ENCODE measurements around the gene TADA2A.

DNA sequence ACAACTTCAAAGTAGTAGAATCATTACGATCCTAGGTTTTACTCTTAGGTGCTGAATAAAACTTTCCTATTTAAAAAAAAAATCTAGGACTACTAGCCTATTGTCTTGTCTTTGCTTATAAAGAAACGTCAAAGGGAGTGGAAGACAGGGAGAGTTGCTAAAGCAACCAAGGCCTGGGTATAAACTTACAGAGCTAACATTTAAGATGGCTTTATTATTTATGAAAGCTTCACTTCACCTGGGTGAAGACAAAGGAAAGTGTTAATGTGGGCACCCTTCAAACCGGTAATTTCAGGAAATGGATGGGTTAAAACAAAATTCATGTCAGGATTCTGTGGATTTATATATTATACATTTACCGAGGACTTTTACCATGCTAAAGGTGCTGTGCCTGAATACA, 85.5 kb downstream of the TADA2A start:
- TF ChIP-seq POLR2A (IDR thresholded peaks at IDR 0.05) (no peak), POLR2AphosphoS5 (IDR thresholded peaks at IDR 0.05) (no peak)
- TF ChIP-seq, protein P1, sequence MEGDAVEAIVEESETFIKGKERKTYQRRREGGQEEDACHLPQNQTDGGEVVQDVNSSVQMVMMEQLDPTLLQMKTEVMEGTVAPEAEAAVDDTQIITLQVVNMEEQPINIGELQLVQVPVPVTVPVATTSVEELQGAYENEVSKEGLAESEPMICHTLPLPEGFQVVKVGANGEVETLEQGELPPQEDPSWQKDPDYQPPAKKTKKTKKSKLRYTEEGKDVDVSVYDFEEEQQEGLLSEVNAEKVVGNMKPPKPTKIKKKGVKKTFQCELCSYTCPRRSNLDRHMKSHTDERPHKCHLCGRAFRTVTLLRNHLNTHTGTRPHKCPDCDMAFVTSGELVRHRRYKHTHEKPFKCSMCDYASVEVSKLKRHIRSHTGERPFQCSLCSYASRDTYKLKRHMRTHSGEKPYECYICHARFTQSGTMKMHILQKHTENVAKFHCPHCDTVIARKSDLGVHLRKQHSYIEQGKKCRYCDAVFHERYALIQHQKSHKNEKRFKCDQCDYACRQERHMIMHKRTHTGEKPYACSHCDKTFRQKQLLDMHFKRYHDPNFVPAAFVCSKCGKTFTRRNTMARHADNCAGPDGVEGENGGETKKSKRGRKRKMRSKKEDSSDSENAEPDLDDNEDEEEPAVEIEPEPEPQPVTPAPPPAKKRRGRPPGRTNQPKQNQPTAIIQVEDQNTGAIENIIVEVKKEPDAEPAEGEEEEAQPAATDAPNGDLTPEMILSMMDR (IDR thresholded peaks at IDR 0.05) = no peak

Data from suprapubic skin (tissue), 4 donors.